Measurements from ENCODE around the gene CTXN1.

GRCh38 chr19:7969555-7969939 is 43.6 kb upstream of the CTXN1 start:
- TF ChIP-seq, protein P1, sequence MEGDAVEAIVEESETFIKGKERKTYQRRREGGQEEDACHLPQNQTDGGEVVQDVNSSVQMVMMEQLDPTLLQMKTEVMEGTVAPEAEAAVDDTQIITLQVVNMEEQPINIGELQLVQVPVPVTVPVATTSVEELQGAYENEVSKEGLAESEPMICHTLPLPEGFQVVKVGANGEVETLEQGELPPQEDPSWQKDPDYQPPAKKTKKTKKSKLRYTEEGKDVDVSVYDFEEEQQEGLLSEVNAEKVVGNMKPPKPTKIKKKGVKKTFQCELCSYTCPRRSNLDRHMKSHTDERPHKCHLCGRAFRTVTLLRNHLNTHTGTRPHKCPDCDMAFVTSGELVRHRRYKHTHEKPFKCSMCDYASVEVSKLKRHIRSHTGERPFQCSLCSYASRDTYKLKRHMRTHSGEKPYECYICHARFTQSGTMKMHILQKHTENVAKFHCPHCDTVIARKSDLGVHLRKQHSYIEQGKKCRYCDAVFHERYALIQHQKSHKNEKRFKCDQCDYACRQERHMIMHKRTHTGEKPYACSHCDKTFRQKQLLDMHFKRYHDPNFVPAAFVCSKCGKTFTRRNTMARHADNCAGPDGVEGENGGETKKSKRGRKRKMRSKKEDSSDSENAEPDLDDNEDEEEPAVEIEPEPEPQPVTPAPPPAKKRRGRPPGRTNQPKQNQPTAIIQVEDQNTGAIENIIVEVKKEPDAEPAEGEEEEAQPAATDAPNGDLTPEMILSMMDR (conservative IDR thresholded peaks at IDR 0.05), result no peak
- TF ChIP-seq ZFX (IDR thresholded peaks at IDR 0.05), result no peak
